HEK293 (cell line): Measurements from ENCODE around the gene TBC1D22A.

Experiments
- BCL11B ChIP-seq: fragments of 450-650 bp; formaldehyde crosslinking; IDR thresholded peaks from 2 replicates; pipeline ENCODE4 v1.5.1; 2016; ENCODE audit warnings: low read depth, missing biosample characterization, missing genetic modification characterization
- BCL6B ChIP-seq: fragments of 450-650 bp; formaldehyde crosslinking; IDR thresholded peaks from 2 replicates; pipeline ENCODE4 v1.5.1; 2017; ENCODE audit warnings: missing biosample characterization, missing genetic modification characterization
- EGR2 ChIP-seq: fragments of 450-650 bp; formaldehyde crosslinking; IDR thresholded peaks from 2 replicates; pipeline ENCODE4 v1.5.1; 2016; ENCODE audit warnings: low read depth, missing biosample characterization, missing genetic modification characterization
- KLF1 ChIP-seq: fragments of 450-650 bp; formaldehyde crosslinking; IDR thresholded peaks from 2 replicates; pipeline ENCODE4 v1.5.1; 2016; ENCODE audit warnings: missing biosample characterization, missing genetic modification characterization
- KLF16 ChIP-seq: fragments of 450-650 bp; formaldehyde crosslinking; IDR thresholded peaks from 2 replicates; pipeline ENCODE4 v1.5.1; 2017; ENCODE audit warnings: missing biosample characterization, missing genetic modification characterization
- KLF9 ChIP-seq: fragments of 450-650 bp; formaldehyde crosslinking; IDR thresholded peaks from 2 replicates; pipeline ENCODE4 v1.5.1; 2016; ENCODE audit warnings: missing biosample characterization, missing genetic modification characterization, low read depth
- OSR2 ChIP-seq: fragments of 450-650 bp; formaldehyde crosslinking; IDR thresholded peaks from 2 replicates; pipeline ENCODE4 v1.5.1; 2016; ENCODE audit warnings: missing biosample characterization, missing genetic modification characterization
- PRDM4 ChIP-seq: fragments of 450-650 bp; formaldehyde crosslinking; IDR thresholded peaks from 2 replicates; pipeline ENCODE4 v1.5.1; 2017; ENCODE audit warnings: missing biosample characterization, missing genetic modification characterization
- SALL2 ChIP-seq: fragments of 450-650 bp; formaldehyde crosslinking; IDR thresholded peaks from 2 replicates; pipeline ENCODE4 v1.5.0; 2017; ENCODE audit warnings: missing biosample characterization, mild to moderate bottlenecking, missing genetic modification characterization, borderline replicate concordance
- SETDB1 ChIP-seq: IDR thresholded peaks from one replicate; pipeline ENCODE4 v1.6.1; 2017; ENCODE audit warnings: mild to moderate bottlenecking, low read length, moderate library complexity, mixed read lengths; ENCODE audit not compliant: insufficient read length
- SP7 ChIP-seq: fragments of 450-650 bp; formaldehyde crosslinking; IDR thresholded peaks from 2 replicates; pipeline ENCODE4 v1.5.1; 2016; ENCODE audit warnings: missing biosample characterization, missing genetic modification characterization
- TRIM28 ChIP-seq: IDR thresholded peaks from 2 replicates; pipeline ENCODE4 v1.6.1; 2011; ENCODE audit warnings: low read length, control low read depth, borderline replicate concordance
- YY2 ChIP-seq: fragments of 450-650 bp; formaldehyde crosslinking; IDR thresholded peaks from 2 replicates; pipeline ENCODE4 v1.5.1; 2016; ENCODE audit warnings: missing biosample characterization, missing genetic modification characterization
- ZBTB6 ChIP-seq: fragments of 450-650 bp; formaldehyde crosslinking; IDR thresholded peaks from 2 replicates; pipeline ENCODE4 v1.5.1; 2017; ENCODE audit warnings: missing biosample characterization, missing genetic modification characterization
- ZNF133 ChIP-seq: fragments of 450-650 bp; formaldehyde crosslinking; IDR thresholded peaks from 2 replicates; pipeline ENCODE4 v1.5.1; 2016; ENCODE audit warnings: missing biosample characterization, missing genetic modification characterization
- ZNF2 ChIP-seq: fragments of 450-650 bp; formaldehyde crosslinking; IDR thresholded peaks from 2 replicates; pipeline ENCODE4 v1.5.1; 2016; ENCODE audit warnings: missing biosample characterization, missing genetic modification characterization
- ZNF274 ChIP-seq, 2 experiments: fragments of 200-500 bp in 1 of 2; fragments of 450-650 bp in 1 of 2; sonication (Bioruptor generic) in 1 of 2; formaldehyde crosslinking in 1 of 2; IDR thresholded peaks; 2 replicates each; pipeline versions ENCODE4 v1.5.1 to v1.6.1; 2014 to 2016; ENCODE audit warnings: borderline replicate concordance in 1 of 2, inconsistent platforms in 1 of 2, low read length in 1 of 2, missing biosample characterization in 1 of 2, missing genetic modification characterization in 1 of 2
- ZNF302 ChIP-seq: fragments of 450-650 bp; formaldehyde crosslinking; IDR thresholded peaks from 2 replicates; pipeline ENCODE4 v1.5.1; 2016; ENCODE audit warnings: missing biosample characterization, missing genetic modification characterization, low read depth
- ZNF366 ChIP-seq: fragments of 450-650 bp; formaldehyde crosslinking; conservative IDR thresholded peaks from 2 replicates; pipeline ENCODE4 v1.5.1; 2016; ENCODE audit warnings: missing biosample characterization, missing genetic modification characterization
- ZNF394 ChIP-seq: fragments of 450-650 bp; formaldehyde crosslinking; IDR thresholded peaks from 2 replicates; pipeline ENCODE4 v1.5.1; 2016; ENCODE audit warnings: missing biosample characterization, missing genetic modification characterization, mild to moderate bottlenecking, moderate library complexity, borderline replicate concordance
- ZNF398 ChIP-seq: fragments of 450-650 bp; formaldehyde crosslinking; IDR thresholded peaks from 2 replicates; pipeline ENCODE4 v1.5.1; 2017; ENCODE audit warnings: missing biosample characterization, missing genetic modification characterization
- ZNF501 ChIP-seq: fragments of 450-650 bp; formaldehyde crosslinking; IDR thresholded peaks from 2 replicates; pipeline ENCODE4 v1.5.1; 2016; ENCODE audit warnings: missing biosample characterization, missing genetic modification characterization
- ZNF548 ChIP-seq: fragments of 450-650 bp; formaldehyde crosslinking; IDR thresholded peaks from 2 replicates; pipeline ENCODE4 v1.5.1; 2016; ENCODE audit warnings: missing biosample characterization, missing genetic modification characterization
- ZNF561 ChIP-seq: fragments of 450-650 bp; IDR thresholded peaks from 2 replicates; pipeline ENCODE4 v1.5.1; 2018; ENCODE audit warnings: missing biosample characterization, missing genetic modification characterization, borderline replicate concordance
- ZNF596 ChIP-seq: fragments of 450-650 bp; IDR thresholded peaks from 2 replicates; pipeline ENCODE4 v1.5.0; 2018; ENCODE audit warnings: missing biosample characterization, mild to moderate bottlenecking, missing genetic modification characterization, moderate library complexity
- ZNF639 ChIP-seq: fragments of 450-650 bp; formaldehyde crosslinking; IDR thresholded peaks from 2 replicates; pipeline ENCODE4 v1.5.1; 2016; ENCODE audit warnings: missing biosample characterization, missing genetic modification characterization
- ZNF692 ChIP-seq: fragments of 450-650 bp; formaldehyde crosslinking; IDR thresholded peaks from 2 replicates; pipeline ENCODE4 v1.5.1; 2016; ENCODE audit warnings: missing biosample characterization, missing genetic modification characterization
- ZNF777 ChIP-seq: fragments of 450-650 bp; formaldehyde crosslinking; IDR thresholded peaks from 2 replicates; pipeline ENCODE4 v1.5.1; 2017; ENCODE audit warnings: missing biosample characterization, missing genetic modification characterization, borderline replicate concordance
- ZXDB ChIP-seq: fragments of 450-650 bp; formaldehyde crosslinking; IDR thresholded peaks from 2 replicates; pipeline ENCODE4 v1.5.1; 2016; ENCODE audit warnings: missing biosample characterization, missing genetic modification characterization

Gene TBC1D22A

GRCh38 chr22:46762238-46763050 is at the start of gene TBC1D22A (continued):
- TF ChIP-seq ZNF394 (tag by site-specific recombination), result peak; percentile 24; the same call in 1 of the 2 replicates
- TF ChIP-seq ZXDB, result peak; percentile 92
- TF ChIP-seq ZNF133 (tag by site-specific recombination), result no peak
- no peak for TF ChIP-seq ZNF302 (tag by site-specific recombination)
- peak; percentile 65 for TF ChIP-seq EGR2 (tag by site-specific recombination)
- no peak; the same call in 1 of the 2 replicates for TF ChIP-seq ZNF561
- no peak for TF ChIP-seq ZNF548 (tag by site-specific recombination)
- TF ChIP-seq ZNF2, result peak; percentile 49; the same call in 1 of the 2 replicates
- TF ChIP-seq SALL2 (tag by site-specific recombination), result no peak
- peak; percentile 72 for TF ChIP-seq KLF16 (tag by site-specific recombination)
- no peak for TF ChIP-seq BCL6B
- no peak for TF ChIP-seq ZNF777 (tag by site-specific recombination)
- TF ChIP-seq SETDB1, result no peak
- TF ChIP-seq ZBTB6, result peak; percentile 97
- peak; percentile 75 for TF ChIP-seq SP7
- peak; percentile 75; the same call in 1 of the 2 replicates for TF ChIP-seq TRIM28
- peak; percentile 98 for TF ChIP-seq KLF9 (tag by site-specific recombination)
- TF ChIP-seq ZNF639, result peak; percentile 44; the same call in 1 of the 2 replicates
- peak; percentile 35 for TF ChIP-seq KLF1
- no peak for TF ChIP-seq ZNF274 (IDR thresholded peaks at IDR 0.05; ENCODE audit: low read length)
- TF ChIP-seq ZNF274 (tag by site-specific recombination; IDR thresholded peaks at IDR 0.05; ENCODE audit: borderline replicate concordance), result no peak
- 0 out of 2 replicates have a peak, but pooled peaks have one; percentile 13 for TF ChIP-seq ZNF596
- TF ChIP-seq ZNF366 (tag by site-specific recombination), result 0 out of 2 replicates have a peak, but pooled peaks have one; percentile 14
- peak; percentile 57; the same call in 1 of the 2 replicates for TF ChIP-seq OSR2
- TF ChIP-seq YY2, result 0 out of 2 replicates have a peak, but pooled peaks have one; percentile 27
- TF ChIP-seq PRDM4 (tag by site-specific recombination), result 0 out of 2 replicates have a peak, but pooled peaks have one; percentile 36
- TF ChIP-seq ZNF501 (tag by site-specific recombination), result 0 out of 2 replicates have a peak, but pooled peaks have one; percentile 42
- TF ChIP-seq ZNF692 (tag by site-specific recombination), result peak; percentile 18; the same call in 1 of the 2 replicates
- TF ChIP-seq BCL11B (tag by site-specific recombination), result peak; percentile 100
- peak; percentile 30; the same call in 1 of the 2 replicates for TF ChIP-seq ZNF398 (tag by site-specific recombination)
